ENCODE data around the gene MRPS10. TPM values are rescaled to one million over a fixed set of nuclear protein-coding genes. Genes with fewer than 3 reads are reported as not detected.
"Not testable (repeated sequence)": the region's sequence is repeated elsewhere in the genome, so short reads cannot be mapped to it uniquely, and the experiment has no call there.

The MRPS10 gene
- total and polyA plus RNA-seq, 8 donors, result 8.5 to 38.2 (median 22.7) TPM

DNA sequence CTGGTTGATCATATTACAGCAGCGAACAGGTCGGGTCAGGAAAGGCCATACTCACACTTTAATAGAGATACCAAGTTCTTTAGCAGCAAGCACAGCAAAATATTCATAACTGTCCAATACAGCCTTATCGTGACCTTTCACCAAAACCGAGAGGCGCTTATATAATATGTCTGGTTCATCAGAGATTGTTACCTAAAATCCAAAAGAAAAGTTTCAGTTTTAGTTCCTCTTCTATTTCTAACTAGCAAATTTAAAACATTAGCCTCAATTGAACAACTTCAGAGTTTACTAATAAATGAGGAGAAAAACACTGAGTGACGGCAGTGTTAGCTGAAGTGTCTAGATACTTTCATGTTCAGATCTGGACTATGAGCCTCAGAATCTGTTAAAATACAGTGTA lies 5.9 kb downstream of the MRPS10 start:
- intact Hi-C loops (cut with DNase I; ENCODE audit: low total_unique reads), result no loop called here
- 84 to 96% (median 92%) methylated on average over 6 of the region's 6 CpGs for WGBS, 5 donors

DNA sequence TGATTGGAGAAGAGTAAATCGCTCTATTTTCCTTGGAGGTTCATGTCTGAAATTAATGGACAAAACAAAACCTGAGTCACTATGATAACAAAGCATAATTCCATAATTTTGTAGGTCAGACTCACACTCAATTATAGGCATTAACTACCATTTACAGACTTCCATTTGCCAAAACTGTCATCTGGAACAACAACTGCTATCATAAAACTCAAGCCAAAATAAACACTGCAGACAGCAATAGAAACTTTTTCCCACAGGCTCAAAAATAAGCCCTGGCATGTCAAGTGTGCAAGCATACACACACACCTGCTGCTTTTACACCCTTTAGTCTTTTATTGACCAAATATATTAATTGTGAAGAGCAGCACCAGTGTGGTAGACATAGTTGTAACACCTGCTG lies 7.1 kb downstream of the MRPS10 start:
- TF ChIP-seq POLR2A (IDR thresholded peaks at IDR 0.05) (no peak), POLR2AphosphoS5 (IDR thresholded peaks at IDR 0.05) (no peak), EP300 (IDR thresholded peaks at IDR 0.05) (no peak)
- TF ChIP-seq, protein P1, sequence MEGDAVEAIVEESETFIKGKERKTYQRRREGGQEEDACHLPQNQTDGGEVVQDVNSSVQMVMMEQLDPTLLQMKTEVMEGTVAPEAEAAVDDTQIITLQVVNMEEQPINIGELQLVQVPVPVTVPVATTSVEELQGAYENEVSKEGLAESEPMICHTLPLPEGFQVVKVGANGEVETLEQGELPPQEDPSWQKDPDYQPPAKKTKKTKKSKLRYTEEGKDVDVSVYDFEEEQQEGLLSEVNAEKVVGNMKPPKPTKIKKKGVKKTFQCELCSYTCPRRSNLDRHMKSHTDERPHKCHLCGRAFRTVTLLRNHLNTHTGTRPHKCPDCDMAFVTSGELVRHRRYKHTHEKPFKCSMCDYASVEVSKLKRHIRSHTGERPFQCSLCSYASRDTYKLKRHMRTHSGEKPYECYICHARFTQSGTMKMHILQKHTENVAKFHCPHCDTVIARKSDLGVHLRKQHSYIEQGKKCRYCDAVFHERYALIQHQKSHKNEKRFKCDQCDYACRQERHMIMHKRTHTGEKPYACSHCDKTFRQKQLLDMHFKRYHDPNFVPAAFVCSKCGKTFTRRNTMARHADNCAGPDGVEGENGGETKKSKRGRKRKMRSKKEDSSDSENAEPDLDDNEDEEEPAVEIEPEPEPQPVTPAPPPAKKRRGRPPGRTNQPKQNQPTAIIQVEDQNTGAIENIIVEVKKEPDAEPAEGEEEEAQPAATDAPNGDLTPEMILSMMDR (IDR thresholded peaks at IDR 0.05), result no peak
- no peak for DNase-seq
- intact Hi-C loops (cut with DNase I; ENCODE audit: low total_unique reads), result no loop called here
- Histone ChIP-seq H3K27me3 (no peaks in the 10 kb centered on the region), H3K36me3 (peaks cover 59 to 84% (median 79%) of the 10 kb centered on the region in 4 donors), H3K4me1 (peaks cover 0 to 13% (median 7%) of the 10 kb centered on the region in 4 donors), H3K9me3 (no peaks in the 10 kb centered on the region), H3K27ac (no peak overlapping the region), H3K4me3 (no peak overlapping the region)
- WGBS, 5 donors, result 71 to 85% methylated on average over 1 of the region's 1 CpG; no CpG with 5 or more reads in 3 of the 5 donors

More for the DNA sequence above, 5.9 kb downstream of the MRPS10 start:
- DNase-seq, result no peak
- Histone ChIP-seq H3K9me3 (no peaks in the 10 kb centered on the region), H3K27me3 (no peaks in the 10 kb centered on the region), H3K4me3 (no peak overlapping the region), H3K27ac (no peak overlapping the region), H3K4me1 (peaks cover 4 to 23% (median 18%) of the 10 kb centered on the region in 4 donors), H3K36me3 (peaks cover 52 to 73% (median 70%) of the 10 kb centered on the region in 4 donors)
- no peak for TF ChIP-seq EP300 (IDR thresholded peaks at IDR 0.05)
- TF ChIP-seq, protein P1 (IDR thresholded peaks at IDR 0.05), result no peak
- no peak for TF ChIP-seq POLR2AphosphoS5 (IDR thresholded peaks at IDR 0.05)
- TF ChIP-seq POLR2A (IDR thresholded peaks at IDR 0.05), result no peak

DNA sequence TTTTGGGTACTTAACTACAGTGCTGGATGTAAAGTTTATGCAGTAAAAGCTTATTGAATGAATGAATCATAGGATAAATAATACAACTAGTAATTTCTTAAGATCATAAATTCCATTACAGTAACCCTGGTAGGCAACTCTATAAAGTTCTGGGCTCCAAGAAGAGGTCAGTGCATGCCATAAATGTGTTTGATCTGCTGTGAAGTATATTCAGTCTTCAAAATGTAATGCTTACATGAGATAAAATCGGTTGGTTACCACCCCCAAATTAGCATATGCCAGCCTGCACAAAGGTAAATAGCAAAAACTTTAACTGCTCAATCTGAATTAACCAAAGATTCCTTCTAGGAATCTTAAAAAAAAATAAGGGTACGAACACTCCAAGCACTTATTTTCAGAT lies 10.1 kb downstream of the MRPS10 start:
- H3K4me1 ChIP-seq, result peaks cover 4 to 23% (median 6%) of the 10 kb centered on the region in 4 donors
- DNase-seq; H3K27me3 ChIP-seq; H3K9me3 ChIP-seq; H3K4me3 ChIP-seq; intact Hi-C loops (cut with DNase I; ENCODE audit: low total_unique reads); H3K27ac ChIP-seq: not testable (repeated sequence)
- peaks cover 47 to 90% (median 80%) of the 10 kb centered on the region in 4 donors for H3K36me3 ChIP-seq
- WGBS, 5 donors, result 52 to 75% (median 66%) methylated on average over 2 of the region's 2 CpGs

DNA sequence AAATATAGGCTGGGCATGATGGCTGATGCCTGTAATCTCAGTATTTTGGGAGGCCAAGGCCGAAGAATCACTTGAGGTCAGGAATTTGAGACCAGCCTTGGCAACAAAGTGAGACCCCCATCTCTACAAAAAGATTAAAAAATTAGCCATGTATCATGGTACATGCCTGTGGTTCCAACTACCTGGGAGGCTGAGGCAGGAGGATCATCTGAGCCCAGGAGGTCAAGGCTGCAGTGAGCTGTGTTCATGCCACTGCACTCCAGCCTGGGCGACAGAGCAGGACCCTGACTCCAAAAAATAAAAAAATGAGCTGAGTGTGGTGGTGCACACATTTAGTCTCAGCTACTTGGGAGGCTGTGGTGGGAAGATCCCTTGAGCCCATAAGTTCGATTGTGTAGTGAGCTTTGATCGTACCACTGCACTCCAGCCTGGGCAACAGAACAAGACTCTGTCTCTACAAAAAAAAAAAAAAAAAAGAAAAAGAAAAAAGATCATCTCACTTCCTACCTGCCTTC lies 12.8 kb downstream of the MRPS10 start:
- Histone ChIP-seq H3K4me3 (no peak overlapping the region), H3K4me1 (peaks cover 4 to 30% (median 12%) of the 10 kb centered on the region in 4 donors), H3K27me3 (no peaks in the 10 kb centered on the region), H3K27ac (peak overlapping the region in 3 of 5 donors; percentile 5 to 49 (median 38)), H3K36me3 (peaks cover 26 to 66% (median 57%) of the 10 kb centered on the region in 4 donors), H3K9me3 (no peaks in the 10 kb centered on the region)
- TF ChIP-seq EP300 (IDR thresholded peaks at IDR 0.05), result no peak
- no peak for TF ChIP-seq POLR2AphosphoS5 (IDR thresholded peaks at IDR 0.05)
- TF ChIP-seq, protein P1 (IDR thresholded peaks at IDR 0.05), result no peak
- TF ChIP-seq POLR2A (IDR thresholded peaks at IDR 0.05), result no peak
- DNase-seq, result no peak
- WGBS, 5 donors, result 76 to 85% (median 79%) methylated on average over 4 of the region's 4 CpGs
- intact Hi-C loops (cut with DNase I; ENCODE audit: low total_unique reads), result no loop called here

DNA sequence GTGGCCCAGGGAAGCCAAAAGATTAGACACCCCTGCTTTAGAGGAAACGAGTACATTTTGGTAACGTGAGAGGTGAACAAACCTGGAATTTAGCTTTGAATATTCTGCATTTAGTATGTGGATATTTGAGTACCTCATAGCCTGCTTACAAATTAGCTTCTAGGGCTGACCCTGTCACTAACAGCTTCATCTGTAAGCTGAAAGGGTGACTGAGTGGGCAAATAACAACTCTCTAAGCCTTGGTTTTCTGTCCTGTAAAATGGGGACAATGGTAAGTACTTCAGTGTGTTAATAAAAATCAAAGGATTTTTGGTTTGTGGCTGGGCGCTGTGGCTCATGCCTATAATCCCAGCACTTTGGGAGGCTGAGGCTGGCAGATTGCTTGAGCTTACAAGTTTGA lies 14.5 kb downstream of the MRPS10 start:
- TF ChIP-seq POLR2A (IDR thresholded peaks at IDR 0.05), result no peak
- TF ChIP-seq EP300 (IDR thresholded peaks at IDR 0.05), result no peak
- no peak for TF ChIP-seq POLR2AphosphoS5 (IDR thresholded peaks at IDR 0.05)
- TF ChIP-seq, protein P1 (IDR thresholded peaks at IDR 0.05), result no peak
- peaks cover 4 to 31% (median 12%) of the 10 kb centered on the region in 4 donors for H3K4me1 ChIP-seq
- no peak overlapping the region for H3K27ac ChIP-seq
- H3K36me3 ChIP-seq, result peaks cover 12 to 49% (median 40%) of the 10 kb centered on the region in 4 donors
- intact Hi-C loops (cut with DNase I; ENCODE audit: low total_unique reads), result no loop called here
- H3K9me3 ChIP-seq, result no peaks in the 10 kb centered on the region
- 85 to 89% (median 89%) methylated on average over 3 of the region's 3 CpGs for WGBS, 5 donors
- no peak for DNase-seq
- no peak overlapping the region for H3K4me3 ChIP-seq
- no peaks in the 10 kb centered on the region for H3K27me3 ChIP-seq

DNA sequence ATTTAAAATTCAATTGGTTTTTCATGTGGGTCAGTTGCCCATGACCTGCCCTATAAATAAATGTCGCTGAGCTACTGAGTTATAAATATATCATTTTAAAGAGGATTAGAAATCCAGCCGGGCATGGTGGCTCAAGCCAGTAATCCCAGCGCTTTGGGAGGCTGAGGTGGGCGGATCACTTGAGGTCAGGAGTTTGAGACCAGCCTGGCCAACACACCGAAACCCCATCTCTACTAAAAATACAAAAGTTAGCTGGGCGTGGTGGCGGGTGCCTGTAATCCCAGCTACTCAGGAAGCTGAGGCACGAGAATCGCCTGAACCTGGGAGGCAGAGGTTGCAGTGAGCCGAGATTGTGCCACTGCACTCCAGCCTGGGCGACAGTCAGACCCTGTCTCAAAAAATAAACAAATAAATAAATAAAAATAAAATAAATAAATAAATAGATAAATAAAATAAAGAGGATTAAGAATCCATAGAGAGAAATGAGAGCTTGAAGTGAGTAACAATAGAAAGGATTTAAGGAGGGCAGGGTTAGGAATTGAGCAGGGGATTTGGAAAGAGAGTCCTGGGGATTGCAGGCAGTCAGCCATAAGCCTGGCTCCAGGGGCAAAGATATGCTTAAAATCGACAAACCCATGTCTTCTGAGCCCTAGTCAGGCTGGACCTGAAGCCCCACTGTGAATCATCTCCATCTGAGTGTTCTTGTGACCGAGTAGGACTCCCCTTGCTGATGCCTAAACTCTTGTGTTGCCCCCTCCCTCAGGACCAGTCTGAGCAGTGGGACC lies 15.3 kb downstream of the MRPS10 start:
- intact Hi-C loops (cut with DNase I; ENCODE audit: low total_unique reads); H3K27ac ChIP-seq; H3K4me3 ChIP-seq; DNase-seq; H3K27me3 ChIP-seq; H3K9me3 ChIP-seq: not testable (repeated sequence)
- Histone ChIP-seq H3K36me3 (peaks cover 9 to 46% (median 32%) of the 10 kb centered on the region in 4 donors), H3K4me1 (peaks cover 4 to 39% (median 12%) of the 10 kb centered on the region in 4 donors)
- 79 to 89% (median 86%) methylated on average over 13 of the region's 13 CpGs for WGBS, 5 donors

All from stomach (tissue), 9 donors.